HG03354 (cell line): ENCODE data around the gene DEPP1.

Source experiments
- ATAC-seq: cut with Tn5 transposase; IDR thresholded peaks from one replicate; pipeline ENCODE4 v1.9.1; 2021; ENCODE audit warnings: mild to moderate bottlenecking; ENCODE audit not compliant: unreplicated experiment, poor library complexity, severe bottlenecking

The DEPP1 gene

GRCh38 chr10:44981172-44982113, 2.8 kb upstream of the DEPP1 start:
- ATAC-seq = peak; percentile 53

GRCh38 chr10:44980309-44981171, 1.9 kb upstream of the DEPP1 start:
- no peak for ATAC-seq

GRCh38 chr10:44979281-44980191, 927 bp upstream of the DEPP1 start:
- no peak for ATAC-seq

GRCh38 chr10:44978213-44978569, 418 bp downstream of the DEPP1 start:
- ATAC-seq = no peak

GRCh38 chr10:44977287-44978212, 1.1 kb downstream of the DEPP1 start:
- ATAC-seq = no peak

GRCh38 chr10:44976352-44977198, 2.0 kb downstream of the DEPP1 start:
- no peak for ATAC-seq

GRCh38 chr10:44975431-44976331, 2.9 kb downstream of the DEPP1 start:
- ATAC-seq = no peak

- ATAC-seq = peak; percentile 81
These were observed 3.8 kb downstream of the DEPP1 start for GRCh38 chr10:44974628-44975430.

GRCh38 chr10:44974082-44974627, 4.5 kb downstream of the DEPP1 start:
- ATAC-seq = peak; percentile 5

GRCh38 chr10:44973323-44974081, 5.1 kb downstream of the DEPP1 start:
- ATAC-seq = peak; percentile 22

GRCh38 chr10:44972874-44973306, 5.7 kb downstream of the DEPP1 start:
- ATAC-seq = no peak

GRCh38 chr10:44971935-44972757, 6.5 kb downstream of the DEPP1 start:
- ATAC-seq = no peak

- ATAC-seq = no peak
These were observed 7.2 kb downstream of the DEPP1 start for GRCh38 chr10:44971434-44971833.

GRCh38 chr10:44970812-44971395, 7.7 kb downstream of the DEPP1 start:
- ATAC-seq = no peak
